Epithelial cell of proximal tubule (primary cell): ENCODE results near the gene NFIA. TPM values are rescaled to one million over a fixed set of nuclear protein-coding genes. Genes with fewer than 3 reads are reported as not detected.

ENCODE experiments used
- DNase-seq: peaks from one replicate; pipeline ENCODE4 v3.0.0-alpha.2; 2011; ENCODE audit warnings: low read depth
- H3K4me3 ChIP-seq: 2 replicates; pipeline ENCODE4 v1.5.1; 2011; ENCODE audit warnings: low read depth, mild to moderate bottlenecking, low read length
- total RNA-seq: library from RNA; depleted of rRNA; stranded (reverse); fragments of >200 nt; gene quantifications from 2 replicates; pipeline ENCODE4 v1.2.3, GENCODE V29; 2015
- TF ChIP-seq, protein P1 (sequence below): conservative IDR thresholded peaks from 2 replicates; pipeline ENCODE4 v1.5.1; 2012; ENCODE audit warnings: low read depth, mild to moderate bottlenecking, low read length

NFIA gene
- total RNA-seq = 0.58 and 1.6 TPM in 2 replicates

DNA sequence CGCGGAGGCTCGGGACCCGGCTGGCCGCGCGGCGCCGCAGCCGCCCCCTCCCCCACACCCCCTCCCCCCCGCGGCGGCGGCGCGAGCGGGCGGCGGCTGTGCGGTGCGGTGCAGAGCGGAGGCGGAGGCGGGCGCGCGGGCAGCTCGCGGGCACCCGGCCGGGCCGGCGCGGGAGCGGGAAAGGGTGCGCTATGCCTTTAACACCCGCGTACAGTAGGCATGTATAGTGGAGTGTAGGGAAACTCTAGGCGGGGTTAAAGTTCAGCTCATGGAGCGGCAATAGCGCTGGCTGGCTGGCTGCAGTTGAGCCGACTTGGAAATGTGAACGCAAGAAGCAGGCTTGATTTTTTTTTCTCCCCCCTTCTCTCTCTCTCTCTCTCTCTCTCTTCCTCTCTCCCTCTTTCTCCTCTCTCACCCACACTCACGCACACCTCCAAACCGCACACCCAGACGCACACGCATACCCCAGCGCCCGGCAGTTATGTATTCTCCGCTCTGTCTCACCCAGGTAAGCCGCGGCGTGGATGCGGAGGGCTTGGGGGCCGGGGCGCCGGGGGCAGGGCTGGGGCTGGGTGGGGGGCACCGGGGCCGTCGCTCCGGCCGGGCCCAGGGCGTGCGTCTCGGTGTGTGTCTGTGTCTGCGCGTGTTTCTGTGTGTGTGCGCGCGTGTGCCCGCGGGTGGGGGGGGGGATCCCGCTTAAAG, at the start of gene NFIA:
NFIA (plus strand) TSS at position 251 of the 702 bp plus-strand sequence.
- H3K4me3 ChIP-seq = peak within 1 kb of the TSS; percentile 81
- DNase-seq = no peak
- TF ChIP-seq, protein P1, sequence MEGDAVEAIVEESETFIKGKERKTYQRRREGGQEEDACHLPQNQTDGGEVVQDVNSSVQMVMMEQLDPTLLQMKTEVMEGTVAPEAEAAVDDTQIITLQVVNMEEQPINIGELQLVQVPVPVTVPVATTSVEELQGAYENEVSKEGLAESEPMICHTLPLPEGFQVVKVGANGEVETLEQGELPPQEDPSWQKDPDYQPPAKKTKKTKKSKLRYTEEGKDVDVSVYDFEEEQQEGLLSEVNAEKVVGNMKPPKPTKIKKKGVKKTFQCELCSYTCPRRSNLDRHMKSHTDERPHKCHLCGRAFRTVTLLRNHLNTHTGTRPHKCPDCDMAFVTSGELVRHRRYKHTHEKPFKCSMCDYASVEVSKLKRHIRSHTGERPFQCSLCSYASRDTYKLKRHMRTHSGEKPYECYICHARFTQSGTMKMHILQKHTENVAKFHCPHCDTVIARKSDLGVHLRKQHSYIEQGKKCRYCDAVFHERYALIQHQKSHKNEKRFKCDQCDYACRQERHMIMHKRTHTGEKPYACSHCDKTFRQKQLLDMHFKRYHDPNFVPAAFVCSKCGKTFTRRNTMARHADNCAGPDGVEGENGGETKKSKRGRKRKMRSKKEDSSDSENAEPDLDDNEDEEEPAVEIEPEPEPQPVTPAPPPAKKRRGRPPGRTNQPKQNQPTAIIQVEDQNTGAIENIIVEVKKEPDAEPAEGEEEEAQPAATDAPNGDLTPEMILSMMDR = no peak

DNA sequence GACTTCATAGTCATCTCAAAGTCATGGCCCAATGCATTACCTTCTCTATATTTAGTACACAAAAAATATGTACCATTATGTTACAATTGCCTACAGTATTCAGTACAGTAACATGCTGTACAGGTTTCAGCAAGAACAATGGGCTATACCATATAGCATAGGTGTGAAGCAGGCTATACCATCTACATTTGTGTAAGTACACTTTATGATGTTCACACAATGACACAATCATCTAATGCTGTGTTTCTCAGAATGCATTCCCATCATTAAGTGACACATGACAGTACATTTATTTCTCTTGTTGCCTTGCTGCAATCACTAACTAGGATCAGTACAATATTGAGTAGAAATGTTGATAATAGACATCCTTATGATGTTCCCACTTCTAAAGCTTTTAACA, 46.5 kb upstream of the NFIA start:
- DNase-seq = no peak
- TF ChIP-seq, protein P1 = no peak
- H3K4me3 ChIP-seq = no peak overlapping the region

DNA sequence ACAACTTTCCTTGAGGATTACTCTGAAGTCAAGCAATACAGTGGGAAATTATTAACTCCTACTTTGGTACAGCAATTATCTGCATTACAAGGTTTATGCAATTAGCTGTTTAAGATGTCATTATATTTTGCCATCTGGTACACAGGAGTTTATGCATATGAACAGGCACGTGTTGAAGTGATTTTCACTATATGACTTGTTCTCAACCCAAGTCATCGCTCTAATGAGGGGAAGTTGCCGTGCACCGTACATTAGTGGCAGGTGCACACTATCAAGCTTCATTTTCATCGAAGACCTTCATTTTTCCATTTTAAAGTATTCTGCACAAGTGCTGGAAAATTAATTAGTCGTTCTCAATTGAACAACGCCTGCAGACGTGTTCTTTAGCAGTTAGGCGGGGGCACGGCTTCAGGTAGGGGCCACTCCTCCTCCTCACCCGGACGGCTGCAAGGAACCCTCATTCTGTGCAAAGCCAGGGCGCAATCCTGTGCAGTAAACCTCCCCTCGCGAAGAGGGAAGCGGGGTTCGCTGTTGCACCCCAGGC, 39.8 kb upstream of the NFIA start:
- TF ChIP-seq, protein P1 = no peak
- DNase-seq = no peak
- H3K4me3 ChIP-seq = peak overlapping the region; percentile 56

DNA sequence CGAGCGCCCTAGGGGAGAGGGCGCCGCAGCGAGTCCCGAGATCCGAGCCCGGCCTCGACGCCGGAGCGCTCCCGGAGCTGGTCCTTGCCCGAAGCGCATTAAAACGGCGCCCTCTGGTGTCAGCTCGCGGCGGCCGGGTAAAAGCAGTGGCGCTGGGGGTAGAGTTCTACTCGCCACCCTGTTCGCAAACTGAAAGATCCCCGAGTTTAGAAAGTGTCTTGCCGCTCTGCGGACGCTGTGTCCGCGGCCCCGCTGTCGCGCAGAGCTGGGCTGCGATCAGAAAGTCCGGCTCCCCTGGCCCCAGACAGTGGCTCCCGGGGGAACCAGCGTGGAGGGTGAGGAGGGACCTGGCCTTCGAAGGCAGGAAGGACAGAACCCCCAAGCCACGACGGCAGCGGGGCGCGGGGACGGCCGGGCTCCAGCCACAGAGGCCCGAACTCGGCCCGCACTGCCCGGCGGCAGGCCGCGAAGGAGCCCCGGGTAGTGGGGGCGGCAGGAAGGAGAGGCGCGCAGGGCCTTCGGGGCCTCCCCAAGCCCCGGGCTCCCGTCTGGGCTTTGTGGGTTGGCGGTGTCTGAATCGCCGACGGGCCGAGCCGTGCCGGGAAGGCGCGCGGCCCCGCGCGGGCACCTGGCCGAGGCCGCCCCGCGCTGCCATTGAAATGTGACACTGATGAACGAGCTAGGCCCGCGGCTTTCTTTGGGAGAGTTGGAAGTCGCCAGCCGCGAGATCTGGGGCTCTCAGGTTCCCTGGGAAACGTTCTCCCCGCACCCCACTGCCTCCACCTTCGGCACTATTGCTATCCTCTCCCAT, 39.1 kb upstream of the NFIA start:
- peak overlapping the region; percentile 56 for H3K4me3 ChIP-seq
- no peak for DNase-seq
- TF ChIP-seq, protein P1 = peak; percentile 80

DNA sequence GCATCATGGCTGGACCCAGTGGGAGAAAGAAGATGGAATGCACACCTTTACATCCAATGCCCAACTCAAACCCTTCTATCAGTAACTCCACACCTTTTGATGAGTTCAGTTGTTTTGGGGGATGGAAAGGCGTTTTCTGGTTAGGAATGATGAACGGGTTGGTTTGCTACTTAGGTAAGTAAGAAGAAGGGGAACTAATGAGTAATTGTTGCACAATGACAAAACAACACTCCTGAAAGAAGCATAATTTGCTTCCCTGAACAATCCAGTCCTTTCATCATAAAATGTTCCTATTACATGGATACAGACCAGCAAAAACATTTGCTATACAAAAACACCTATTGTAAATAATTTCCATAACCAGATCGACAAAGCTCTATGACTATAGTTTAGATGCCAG, 35.9 kb upstream of the NFIA start:
- H3K4me3 ChIP-seq = no peak overlapping the region
- TF ChIP-seq, protein P1 = no peak
- no peak for DNase-seq

DNA sequence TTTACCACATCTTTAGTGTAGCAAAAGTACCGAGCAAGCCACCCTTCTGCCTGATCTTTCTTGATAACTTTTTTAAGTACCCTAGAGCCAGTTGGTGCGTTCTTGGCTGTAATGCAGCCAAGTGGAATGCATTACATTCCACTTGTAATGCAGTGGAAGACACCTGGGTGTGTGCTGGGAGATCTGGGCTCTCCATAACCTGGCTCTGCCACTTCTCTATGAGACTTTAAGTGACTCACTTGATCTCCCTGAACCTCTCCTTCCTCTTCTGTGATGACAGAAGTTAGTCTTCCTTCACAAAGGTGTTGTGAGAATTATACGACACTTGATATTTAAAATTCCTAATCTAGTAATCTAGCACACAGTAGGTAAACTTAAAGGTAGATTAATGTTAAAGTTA, 35.3 kb upstream of the NFIA start:
- DNase-seq = no peak
- TF ChIP-seq, protein P1 = no peak

More for the DNA sequence above, 35.3 kb upstream of the NFIA start:
- no peak overlapping the region for H3K4me3 ChIP-seq
